ENCODE data around the gene SHPK.

SHPK gene

DNA sequence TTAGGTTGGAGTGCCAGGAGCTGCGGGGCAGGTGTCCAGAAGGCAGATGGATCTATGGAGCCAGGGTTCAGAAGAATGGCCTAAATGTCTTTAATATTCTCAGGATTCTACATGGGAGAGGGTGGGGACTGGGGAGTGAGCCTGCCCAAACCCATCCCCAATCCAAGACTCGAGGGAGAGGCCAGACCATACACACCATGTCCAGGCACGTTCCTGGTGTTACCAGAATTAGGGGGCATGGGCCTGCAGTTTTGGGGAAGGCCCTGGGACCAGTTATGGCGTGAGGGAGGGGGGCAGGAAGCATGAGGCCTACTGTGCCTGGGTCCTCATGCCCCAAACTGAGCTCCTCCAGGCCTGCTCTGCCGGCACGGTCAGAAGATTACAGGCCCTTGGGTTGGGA is 30.5 kb upstream of the SHPK start:
- H3K4me3 ChIP-seq (replicated peaks; ENCODE audit: low read depth, low read length), result no peak overlapping the region
- H3K36me3 ChIP-seq (ENCODE audit: control insufficient read depth, insufficient read depth, low read length), result peaks cover 5% of the 10 kb centered on the region
- H3K27me3 ChIP-seq (replicated peaks; ENCODE audit: control insufficient read depth, insufficient read depth, low read length), result no peaks in the 10 kb centered on the region
- TF ChIP-seq, protein P1, sequence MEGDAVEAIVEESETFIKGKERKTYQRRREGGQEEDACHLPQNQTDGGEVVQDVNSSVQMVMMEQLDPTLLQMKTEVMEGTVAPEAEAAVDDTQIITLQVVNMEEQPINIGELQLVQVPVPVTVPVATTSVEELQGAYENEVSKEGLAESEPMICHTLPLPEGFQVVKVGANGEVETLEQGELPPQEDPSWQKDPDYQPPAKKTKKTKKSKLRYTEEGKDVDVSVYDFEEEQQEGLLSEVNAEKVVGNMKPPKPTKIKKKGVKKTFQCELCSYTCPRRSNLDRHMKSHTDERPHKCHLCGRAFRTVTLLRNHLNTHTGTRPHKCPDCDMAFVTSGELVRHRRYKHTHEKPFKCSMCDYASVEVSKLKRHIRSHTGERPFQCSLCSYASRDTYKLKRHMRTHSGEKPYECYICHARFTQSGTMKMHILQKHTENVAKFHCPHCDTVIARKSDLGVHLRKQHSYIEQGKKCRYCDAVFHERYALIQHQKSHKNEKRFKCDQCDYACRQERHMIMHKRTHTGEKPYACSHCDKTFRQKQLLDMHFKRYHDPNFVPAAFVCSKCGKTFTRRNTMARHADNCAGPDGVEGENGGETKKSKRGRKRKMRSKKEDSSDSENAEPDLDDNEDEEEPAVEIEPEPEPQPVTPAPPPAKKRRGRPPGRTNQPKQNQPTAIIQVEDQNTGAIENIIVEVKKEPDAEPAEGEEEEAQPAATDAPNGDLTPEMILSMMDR (IDR thresholded peaks at IDR 0.05; ENCODE audit: insufficient read depth, low read length, poor library complexity, severe bottlenecking), result no peak
- DNase-seq (ENCODE audit: extremely low read depth, insufficient read length), result no peak

DNA sequence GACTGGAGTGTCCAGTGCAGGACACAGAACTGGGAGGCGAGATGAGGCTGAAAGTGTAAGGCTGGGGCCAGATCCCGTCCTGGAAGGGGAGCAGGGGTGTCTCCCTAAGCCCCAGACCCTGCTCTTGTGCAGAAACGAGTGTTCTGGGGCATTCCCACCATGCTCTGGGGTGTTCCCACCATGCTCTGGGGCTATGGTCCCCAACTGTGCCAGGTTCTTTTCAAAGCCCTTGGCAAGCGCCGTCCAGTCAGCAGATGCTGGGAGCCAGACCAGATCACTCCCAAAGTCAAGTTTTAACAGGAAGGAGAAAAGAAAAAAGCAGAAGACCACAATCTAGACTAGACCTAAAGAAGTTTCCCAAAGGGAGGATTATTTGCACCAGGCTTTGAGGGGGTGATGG is 29.8 kb upstream of the SHPK start:
- peaks cover 6% of the 10 kb centered on the region for H3K36me3 ChIP-seq (ENCODE audit: control insufficient read depth, insufficient read depth, low read length)
- no peaks in the 10 kb centered on the region for H3K27me3 ChIP-seq (replicated peaks; ENCODE audit: control insufficient read depth, insufficient read depth, low read length)
- DNase-seq (ENCODE audit: extremely low read depth, insufficient read length), result no peak
- H3K4me3 ChIP-seq (replicated peaks; ENCODE audit: low read depth, low read length), result no peak overlapping the region
- TF ChIP-seq, protein P1 (IDR thresholded peaks at IDR 0.05; ENCODE audit: insufficient read depth, low read length, poor library complexity, severe bottlenecking), result no peak

DNA sequence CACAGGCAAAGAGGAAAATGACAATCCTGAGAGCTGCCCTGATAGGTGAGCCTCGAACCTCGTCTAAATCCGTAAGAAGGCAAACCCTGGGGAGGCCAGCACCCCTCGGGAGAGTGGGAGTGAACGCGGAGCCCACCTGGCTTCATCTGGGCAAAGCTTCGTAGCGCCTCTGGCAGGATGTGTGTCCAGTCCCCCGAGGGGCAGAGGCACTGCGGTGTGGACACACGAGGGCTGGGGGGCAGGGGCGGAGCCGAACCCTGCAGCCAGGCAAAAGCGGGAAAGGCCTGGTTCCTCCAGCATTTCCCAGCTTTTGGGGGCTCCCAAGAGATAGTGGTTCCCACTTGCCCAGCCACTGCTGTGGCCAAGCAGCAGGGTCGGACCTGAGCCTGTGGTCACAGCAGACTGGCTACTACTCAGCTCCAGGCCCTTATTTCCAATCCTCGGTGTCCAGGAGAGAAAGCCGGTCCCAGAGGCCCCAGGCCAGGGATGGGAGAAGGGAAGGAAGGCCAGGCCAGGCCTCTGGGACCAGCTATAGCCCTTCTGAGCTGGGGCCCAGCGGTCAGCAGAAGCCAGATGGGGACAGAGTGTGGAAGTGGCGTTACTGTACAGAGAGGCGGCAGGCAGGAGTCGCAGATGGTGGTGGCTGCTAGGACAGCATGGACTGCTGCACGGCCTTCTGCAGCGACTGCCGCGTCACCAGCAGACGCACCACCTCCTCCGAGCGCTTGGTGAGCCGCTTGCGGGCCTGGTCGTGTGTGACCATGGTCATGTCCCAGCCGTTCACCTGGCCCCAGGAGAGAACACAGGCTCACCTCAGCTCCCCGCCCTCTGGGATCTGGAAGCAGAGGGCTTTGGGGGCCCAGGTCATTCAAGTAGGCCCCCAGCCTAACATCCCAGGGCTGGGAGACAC is 27.3 kb upstream of the SHPK start:
- H3K4me3 ChIP-seq (replicated peaks; ENCODE audit: low read depth, low read length), result no peak overlapping the region
- TF ChIP-seq, protein P1 (IDR thresholded peaks at IDR 0.05; ENCODE audit: insufficient read depth, low read length, poor library complexity, severe bottlenecking), result no peak
- H3K36me3 ChIP-seq (ENCODE audit: control insufficient read depth, insufficient read depth, low read length), result peaks cover 11% of the 10 kb centered on the region
- no peak for DNase-seq (ENCODE audit: extremely low read depth, insufficient read length)
- no peaks in the 10 kb centered on the region for H3K27me3 ChIP-seq (replicated peaks; ENCODE audit: control insufficient read depth, insufficient read depth, low read length)

DNA sequence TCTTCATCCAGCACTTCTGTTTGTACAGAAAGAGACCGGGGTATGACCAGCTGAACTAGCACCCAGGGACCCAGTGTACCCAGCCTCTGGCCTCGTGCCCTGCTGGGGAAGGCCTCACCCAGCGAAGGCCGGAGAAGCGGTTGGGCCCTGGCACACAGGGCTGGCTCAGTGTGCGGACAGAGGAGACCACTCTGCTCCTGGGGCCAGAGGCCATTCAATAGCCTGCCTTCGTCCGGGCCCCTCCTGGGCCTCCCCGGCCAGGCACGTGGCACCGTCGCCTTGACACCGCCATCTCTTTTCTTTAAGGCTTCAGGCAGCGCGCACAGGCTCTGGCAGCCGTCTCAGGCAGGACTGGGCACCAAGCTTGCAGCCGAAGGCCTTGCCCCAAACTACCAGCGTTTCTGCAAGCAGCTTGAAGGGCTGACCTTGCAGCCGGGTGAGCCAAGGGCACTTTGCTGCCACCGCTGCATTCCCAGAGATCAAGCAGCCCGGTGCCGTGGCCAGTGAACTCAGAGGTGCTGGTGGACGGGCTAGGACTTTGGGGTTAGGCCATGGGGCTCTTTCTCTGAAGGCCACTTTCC is 24.4 kb upstream of the SHPK start:
- peaks cover 11% of the 10 kb centered on the region for H3K36me3 ChIP-seq (ENCODE audit: control insufficient read depth, insufficient read depth, low read length)
- H3K27me3 ChIP-seq (replicated peaks; ENCODE audit: control insufficient read depth, insufficient read depth, low read length), result no peaks in the 10 kb centered on the region
- DNase-seq (ENCODE audit: extremely low read depth, insufficient read length), result no peak
- H3K4me3 ChIP-seq (replicated peaks; ENCODE audit: low read depth, low read length), result no peak overlapping the region
- TF ChIP-seq, protein P1 (IDR thresholded peaks at IDR 0.05; ENCODE audit: insufficient read depth, low read length, poor library complexity, severe bottlenecking), result no peak

DNA sequence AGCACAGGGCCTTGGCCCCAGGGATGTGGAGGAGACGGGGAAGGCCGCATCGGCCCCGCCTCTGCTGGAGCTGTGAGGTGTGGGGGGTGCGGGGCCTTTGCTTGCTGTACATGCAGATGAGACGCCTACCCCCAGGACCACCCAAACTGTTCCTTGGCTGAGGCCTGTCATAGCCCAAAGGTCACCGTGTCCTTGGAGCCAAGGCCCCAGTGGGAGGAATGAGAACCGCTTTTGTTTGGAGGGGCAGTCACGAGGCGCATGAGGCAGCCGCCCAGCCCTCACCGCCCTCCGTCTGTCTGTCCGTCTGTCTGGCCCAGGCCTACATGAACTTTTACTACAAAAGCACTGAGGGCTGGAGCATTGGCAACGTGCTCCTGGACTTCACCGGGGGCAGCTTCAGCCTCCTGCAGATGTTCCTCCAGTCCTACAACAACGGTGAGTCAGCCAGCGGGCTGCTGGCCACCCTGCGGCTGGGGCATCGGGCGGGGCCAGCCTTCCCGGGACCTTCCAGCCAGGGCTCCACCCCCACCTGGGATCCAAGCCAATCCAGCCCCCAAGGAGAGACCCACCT is 23.6 kb upstream of the SHPK start:
- Histone ChIP-seq H3K36me3 (ENCODE audit: control insufficient read depth, insufficient read depth, low read length) (peaks cover 11% of the 10 kb centered on the region), H3K4me3 (replicated peaks; ENCODE audit: low read depth, low read length) (no peak overlapping the region), H3K27me3 (replicated peaks; ENCODE audit: control insufficient read depth, insufficient read depth, low read length) (no peaks in the 10 kb centered on the region)
- no peak for DNase-seq (ENCODE audit: extremely low read depth, insufficient read length)
- TF ChIP-seq, protein P1 (IDR thresholded peaks at IDR 0.05; ENCODE audit: insufficient read depth, low read length, poor library complexity, severe bottlenecking), result no peak
